GM04504 (cell line): ENCODE results near the gene MAML2.

Source experiments
- DNase-seq: peaks from one replicate; pipeline ENCODE4 v3.0.0-alpha.2; 2012; ENCODE audit warnings: low read depth

The MAML2 gene

DNA sequence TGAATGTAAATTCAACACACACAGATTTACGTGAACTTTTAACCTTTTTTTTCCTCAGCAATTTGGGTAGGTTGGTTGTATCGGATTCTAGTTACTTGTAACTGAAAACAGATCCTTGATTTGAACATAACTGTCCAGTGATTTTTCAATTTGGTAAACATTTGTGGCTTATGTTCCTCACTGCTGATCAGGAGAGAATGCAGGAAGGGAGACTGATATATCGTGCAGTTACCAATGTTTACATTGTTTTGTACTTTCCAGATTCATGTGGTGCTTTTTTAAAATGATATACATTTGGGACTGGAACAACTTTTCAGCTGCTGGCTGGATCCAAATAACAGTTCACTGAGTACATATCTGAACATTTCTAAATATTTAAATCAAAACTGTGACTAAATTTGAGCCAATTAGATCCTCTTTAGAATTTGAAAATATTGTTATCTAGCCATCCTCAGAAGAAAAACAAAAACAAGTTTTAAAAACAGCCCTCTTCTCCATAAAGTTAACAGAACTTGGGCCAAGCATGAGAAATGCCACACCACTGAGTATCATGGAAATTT, 334.8 kb downstream of the MAML2 start:
- no peak for DNase-seq

DNA sequence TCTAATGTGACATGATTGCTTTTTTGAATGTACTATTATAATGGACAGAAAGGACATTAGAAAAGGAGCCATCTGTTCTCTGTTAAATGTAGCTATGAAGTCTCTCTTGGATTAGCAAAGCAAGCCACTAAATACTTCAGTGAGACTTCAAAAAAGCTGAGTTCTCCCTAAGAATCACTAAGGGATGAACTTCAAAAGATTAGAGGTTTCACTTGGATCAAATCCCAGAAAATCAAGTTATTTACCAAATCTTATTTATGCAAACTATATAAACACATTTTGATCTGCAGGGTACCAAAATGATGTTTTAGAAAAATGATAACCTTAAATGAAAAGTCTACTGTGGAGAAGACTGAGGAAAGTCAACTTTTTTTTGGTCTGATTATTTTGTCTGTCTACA, 337.0 kb downstream of the MAML2 start:
- no peak for DNase-seq

DNA sequence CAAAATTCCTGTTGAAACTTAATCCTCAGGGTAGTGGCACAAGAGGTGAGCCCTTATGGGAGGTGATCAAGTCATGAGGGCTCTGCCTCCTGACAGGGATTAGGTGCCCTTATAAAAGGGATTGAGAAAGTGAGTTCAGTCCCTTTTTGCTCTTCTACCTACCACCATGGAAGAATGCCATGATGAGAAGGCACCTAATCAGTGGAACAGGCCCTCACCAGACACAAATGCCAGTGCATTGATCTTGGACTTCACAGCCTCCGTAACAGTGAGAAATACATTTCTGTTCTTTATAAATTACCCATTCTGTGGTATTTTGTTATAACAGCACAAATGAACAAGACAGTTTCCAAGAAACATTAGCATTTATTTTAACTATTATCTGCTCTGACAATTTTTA, 338.1 kb downstream of the MAML2 start:
- DNase-seq = no peak

DNA sequence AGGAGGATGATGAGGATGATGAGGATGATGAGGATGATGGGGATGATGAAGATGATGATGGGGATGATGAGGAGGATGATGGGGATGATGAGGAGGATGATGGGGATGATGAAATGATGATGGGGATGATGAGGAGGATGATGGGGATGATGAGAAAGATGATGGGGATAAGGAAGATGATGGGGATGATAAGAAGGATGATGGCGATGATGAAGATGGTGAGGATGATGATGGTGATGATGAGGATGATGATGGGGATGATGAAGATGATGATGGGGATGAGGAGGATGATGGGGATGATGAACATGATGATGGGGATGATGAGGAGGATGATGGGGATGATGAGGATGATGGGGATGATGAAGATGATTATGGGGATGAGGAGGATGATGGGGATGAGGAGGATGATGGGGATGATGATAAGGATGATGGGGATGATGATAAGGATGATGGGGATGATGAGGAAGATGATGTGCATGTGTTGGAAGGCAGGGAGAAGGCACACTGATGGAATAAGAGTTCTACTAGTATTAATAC, 340.2 kb downstream of the MAML2 start:
- DNase-seq = no peak

DNA sequence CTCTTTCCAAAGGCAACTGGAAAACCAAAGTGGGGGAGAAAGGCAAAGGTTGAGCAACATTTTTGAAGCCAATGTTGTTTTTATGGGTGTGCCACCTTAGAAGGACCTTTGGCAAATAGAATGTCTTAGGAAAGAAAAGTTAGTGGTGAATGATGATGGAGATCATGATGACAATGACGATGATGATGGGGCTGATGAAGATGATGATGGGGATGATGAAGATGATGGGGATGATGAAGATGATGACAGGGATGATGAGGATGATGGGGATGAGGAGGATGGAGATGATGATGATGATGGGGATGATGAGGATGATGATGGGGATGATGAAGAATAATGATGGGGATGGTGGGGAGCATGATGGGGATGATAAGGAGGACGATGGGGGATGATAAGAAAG, 340.7 kb downstream of the MAML2 start:
- no peak for DNase-seq

DNA sequence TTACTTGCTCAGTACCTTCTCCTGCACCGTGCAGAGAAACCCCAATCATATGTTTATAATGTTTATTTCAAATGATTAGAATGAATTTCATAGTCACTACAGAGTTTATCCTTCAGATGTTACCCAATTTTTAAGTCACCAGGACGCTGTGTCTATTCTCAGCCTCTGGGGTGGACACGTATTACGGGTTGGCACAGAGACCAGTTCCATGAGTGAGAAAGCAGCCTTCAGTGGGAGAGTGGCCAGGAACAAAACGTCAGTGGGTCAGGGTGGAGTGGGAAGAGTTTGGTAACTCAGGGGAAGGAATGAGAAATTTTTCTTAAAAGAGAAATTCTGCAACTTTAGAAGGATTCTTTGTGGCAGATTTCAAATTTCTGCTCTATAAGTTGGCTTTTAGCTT, 342.0 kb downstream of the MAML2 start:
- peak; percentile 83 for DNase-seq

DNA sequence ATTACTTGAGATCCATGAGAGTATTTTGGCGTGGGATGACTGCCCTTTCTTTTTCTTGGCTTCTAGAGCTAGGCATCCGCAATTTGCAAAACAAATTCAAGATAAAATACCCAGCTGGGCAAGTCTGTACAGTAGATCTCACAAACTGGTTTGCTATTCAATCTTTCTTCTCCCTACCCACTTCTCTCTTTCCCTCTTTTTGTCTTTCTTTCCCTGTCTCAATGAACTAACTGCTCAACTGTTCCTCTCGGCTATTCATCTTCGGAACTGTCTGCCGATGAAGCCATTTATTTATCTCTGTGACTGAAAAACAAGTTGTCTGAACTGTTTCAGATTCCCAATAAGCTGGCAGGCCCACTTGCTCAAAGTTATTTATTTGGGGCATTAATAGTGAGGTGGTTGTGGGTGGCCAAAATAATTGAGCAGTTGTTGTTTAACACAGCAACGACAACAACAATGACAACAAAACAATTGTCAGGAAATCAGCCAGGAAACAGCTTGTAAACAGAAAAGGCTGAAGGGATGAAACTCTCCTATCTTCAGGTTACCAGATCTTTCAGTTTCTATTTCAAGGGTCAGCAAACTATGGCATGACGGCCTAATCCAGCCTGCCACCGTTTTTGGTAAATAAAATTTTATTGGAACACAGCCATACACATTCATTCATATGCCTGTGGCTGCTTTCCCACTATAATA, 343.1 kb downstream of the MAML2 start:
- no peak for DNase-seq

DNA sequence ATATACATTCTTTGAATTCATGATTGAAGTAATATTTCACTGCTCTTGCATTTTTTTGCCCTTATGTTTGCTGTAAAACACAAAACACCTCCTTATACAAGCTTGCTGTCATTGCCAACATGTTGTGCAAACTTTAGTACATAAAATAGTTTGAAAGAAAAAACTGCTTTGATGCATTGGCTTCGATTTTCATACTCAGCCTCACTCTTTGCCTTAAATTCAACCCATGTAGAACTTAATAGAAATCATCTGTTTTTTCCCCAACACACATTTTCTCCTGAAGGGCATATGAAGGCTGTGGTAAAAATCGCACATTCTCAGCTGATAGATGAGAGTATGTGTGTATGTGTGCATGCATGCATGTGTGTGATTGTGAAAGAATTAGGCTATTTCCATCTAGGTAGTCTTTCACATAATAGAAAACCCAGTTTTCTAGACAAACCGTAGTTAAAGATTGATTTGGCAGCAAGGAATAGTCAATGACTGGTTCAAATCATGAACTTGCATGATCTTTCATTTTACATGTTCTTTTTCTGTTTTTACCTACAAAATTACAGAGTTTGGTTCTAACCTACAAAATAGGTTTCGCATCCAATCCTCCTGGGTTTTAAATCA, 346.3 kb downstream of the MAML2 start:
- DNase-seq = peak; percentile 37

DNA sequence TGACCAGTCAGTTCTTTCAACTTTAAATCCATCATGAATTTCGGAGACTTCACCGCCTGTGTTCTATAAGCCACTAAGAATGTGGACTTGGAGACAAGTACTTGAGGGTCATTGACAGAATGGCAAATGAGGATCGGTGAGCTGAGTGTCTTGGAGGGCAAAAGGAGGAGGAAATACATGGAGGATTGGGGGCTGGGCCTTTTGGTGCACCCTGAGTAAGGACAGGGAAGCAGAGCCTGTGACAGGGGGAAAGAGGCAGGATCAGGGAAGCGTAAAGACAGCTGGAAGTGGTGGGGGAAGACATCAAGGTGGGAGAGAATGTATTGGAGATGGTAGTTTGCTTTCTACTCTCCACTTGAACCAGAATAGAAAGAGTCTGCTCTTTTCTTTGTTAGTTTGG, 348.7 kb downstream of the MAML2 start:
- no peak for DNase-seq

DNA sequence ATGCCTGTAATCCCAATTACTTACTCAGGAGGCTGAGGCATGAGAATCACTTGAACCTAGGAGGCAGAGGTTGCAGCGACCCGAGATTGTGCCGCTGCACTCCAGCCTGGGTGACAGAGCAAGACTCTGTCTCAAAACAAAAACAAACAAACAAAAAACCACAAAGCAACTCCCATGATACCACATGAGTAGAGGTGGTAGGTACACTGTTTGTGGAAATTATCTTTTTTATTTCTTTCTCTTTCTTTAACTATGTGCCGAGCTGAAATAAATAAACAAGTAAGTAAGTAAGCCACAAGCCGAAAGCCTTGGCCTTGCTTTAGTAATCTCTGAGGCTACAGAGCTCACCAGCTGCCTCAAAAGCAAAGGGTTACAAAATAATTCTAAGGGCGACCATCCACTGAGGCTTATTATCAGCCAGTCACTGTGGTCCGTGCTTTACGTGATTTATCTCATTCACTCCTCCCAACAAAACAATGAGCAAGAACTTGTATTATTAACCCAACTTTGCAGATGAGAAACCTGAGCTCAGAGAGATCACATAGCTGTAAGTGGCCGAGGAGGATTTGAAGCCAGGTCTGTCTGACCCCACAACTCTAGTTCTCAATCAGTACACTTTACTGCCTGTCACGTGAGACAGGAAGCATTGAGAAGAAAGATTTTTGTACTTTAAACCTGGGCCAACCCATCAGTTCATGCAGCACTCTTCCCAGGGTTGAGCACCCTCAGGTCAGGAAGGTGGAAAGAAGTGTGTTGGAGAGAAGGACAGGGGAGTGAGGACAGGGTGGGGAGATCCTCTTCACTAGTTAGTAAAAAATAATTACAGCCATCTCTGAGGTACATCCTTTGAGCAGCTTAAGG, 349.3 kb downstream of the MAML2 start:
- no peak for DNase-seq

DNA sequence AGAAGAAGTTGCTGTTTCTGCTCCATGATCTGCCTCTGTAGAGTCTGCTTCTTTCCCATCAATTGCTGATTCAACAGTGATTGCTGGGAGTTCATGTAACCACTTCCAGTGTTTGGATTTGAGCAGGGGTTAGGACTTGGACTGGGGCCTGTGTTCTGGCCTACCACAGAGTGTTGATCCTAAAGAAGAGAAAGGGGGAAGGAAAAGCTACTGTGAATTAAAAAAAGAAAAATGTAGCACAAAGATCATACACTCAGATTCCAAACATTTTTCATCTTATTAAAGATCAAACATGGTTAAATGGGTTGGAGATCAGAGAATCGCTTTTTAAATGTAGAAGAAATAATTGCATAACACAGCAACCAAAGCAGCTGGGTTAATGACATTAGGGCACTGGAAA, 351.4 kb downstream of the MAML2 start:
- DNase-seq = no peak

DNA sequence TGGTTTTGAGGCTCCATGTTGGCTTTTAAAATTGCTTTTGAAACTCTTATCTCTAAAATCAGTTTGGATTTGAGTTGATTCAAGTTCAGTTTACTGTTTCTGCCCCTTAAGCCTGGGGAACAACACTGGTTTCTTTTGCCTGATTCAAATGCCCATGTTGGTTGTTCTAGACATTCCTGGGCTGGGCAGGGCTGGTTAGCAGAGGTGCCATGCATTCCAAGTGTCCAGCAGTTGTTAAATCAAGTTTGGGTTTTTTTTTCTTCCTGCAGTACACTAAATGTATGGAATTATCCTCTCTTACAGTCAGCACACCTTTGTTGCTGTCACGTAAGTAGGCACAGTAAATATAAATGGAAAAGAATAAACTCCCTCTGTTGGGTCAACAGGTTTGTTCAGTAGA, 351.9 kb downstream of the MAML2 start:
- DNase-seq = no peak

DNA sequence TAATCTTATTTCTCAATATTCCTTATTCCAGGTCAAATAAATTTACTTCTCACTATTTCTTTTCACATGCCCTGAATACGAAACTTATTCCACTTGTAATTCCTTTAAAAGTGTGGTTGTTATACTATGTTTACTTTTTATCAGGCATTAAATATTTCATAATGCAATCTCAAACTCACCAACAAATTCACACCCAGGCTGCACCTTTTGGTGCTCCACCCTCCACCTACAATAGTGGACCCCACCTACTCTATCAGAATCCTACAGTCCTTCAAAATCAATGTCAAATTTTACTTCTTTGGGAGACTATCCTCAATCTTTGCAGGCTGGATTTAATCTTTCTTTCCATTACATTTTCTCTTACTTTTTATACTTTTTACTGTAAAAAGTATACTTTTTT, 353.2 kb downstream of the MAML2 start:
- no peak for DNase-seq

DNA sequence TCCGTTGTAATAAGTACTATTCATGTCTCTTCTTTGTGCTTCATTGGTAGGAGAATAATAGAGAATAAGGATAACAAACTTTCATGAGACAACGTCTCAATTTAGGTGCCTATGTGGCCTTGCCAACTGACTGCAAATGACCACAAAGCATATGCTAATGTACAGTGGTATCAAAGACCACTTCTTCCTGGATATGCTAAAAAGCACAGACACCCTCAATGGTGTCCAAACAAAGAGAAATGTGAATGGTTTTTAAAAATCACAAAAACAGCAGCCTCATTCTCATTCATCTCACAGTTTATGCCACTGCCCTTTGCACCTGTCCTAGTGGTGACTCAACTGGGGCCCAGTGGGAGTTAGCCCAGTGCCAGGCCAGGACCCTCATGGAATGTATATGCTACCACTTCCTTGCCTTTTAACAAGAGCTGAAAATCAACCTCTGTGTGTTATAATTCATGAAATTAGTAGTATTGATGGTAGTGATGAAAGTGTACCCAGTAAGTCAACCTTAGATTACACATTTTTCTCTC, 353.9 kb downstream of the MAML2 start:
- DNase-seq = no peak

DNA sequence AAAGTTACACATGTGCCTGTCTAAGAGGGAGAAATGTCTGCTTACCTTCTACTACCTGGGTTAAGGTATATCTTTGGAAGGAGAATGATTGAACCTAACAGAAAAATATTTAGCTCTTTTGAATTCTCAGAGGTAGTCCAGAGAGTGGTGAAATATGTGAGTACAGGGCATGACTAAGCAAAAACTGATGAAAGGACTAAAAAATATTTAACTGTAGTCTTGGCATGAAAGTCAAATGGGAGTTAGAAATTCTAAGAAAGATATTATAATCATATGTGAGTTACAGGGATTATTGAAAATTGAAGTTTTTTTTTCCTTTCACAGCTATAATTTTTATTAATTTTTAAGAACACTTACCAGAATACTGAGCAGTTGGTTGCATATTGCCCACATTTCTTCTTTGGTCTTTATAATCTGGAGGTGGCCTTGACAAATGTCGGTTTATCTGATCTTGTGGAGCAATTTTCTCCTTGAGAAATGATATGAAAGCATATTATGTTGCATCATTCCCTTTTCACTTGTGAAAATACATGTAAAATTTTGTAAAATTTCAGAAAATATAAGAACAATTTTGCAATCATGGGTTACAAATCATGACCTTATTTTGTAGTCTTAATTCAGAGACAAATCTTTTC, 357.7 kb downstream of the MAML2 start:
- no peak for DNase-seq

DNA sequence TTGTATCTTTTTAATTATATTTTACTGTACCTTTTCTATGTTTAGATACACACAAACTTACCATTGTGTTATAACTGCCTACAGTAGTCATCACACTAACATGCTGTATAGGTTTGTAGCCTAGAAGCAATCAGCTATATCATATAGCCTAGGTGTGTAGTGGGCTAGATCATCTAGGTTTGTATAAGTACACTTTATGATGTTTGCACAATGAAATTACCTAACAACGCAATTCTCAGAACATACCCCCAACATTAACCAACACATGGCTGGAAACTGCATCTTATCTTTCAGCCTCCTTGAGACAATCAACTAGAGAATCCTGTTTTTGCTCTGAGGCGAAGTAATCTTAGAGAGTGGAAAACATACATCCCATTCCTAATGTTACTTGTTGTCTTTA, 358.9 kb downstream of the MAML2 start:
- DNase-seq = no peak

DNA sequence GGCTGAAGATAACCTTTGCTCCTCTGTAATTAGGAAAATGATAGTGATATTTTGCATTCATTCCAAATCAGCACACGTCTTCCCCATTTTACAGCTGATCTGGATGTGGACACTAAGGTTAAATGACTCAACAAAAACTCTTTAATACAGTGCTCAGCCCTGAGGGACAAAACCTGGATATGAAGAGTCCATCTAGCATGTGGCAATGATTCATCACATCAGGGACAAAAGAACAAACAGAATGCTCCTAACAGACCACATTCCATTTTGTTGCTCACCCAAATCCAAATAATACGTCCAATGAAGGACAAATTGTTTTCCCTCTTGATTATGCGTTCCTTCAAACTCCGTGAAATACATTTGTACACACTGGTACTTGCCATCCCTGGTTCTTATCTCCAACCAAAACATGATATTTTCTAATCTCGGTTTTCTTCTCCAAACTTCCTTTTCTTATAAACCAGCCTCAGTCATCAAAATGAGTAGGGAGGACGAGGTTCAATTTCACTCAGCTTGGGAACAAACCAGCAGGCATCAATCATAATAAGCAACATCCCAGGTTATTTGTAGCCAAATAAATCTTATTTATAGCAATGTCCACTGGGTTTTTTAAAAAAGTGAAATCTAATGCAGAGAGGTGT, 365.3 kb downstream of the MAML2 start:
- no peak for DNase-seq

DNA sequence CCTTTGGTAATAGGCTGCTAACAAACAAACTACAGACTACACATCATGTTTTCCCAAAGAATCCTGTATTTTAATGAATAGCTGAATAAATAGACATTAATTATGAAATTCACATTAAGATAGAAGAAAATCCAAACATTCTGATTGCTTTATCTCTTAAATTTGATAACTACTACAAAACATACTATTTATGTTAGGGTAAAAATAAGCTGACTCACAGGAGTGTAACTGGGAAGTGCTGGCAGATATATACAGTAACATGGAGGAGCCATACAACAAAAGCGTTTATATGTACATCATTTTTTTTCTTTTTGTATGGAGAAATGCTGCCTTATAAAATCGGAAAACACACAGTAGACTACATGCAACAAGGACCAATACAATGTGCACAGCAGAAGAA, 366.4 kb downstream of the MAML2 start:
- no peak for DNase-seq

DNA sequence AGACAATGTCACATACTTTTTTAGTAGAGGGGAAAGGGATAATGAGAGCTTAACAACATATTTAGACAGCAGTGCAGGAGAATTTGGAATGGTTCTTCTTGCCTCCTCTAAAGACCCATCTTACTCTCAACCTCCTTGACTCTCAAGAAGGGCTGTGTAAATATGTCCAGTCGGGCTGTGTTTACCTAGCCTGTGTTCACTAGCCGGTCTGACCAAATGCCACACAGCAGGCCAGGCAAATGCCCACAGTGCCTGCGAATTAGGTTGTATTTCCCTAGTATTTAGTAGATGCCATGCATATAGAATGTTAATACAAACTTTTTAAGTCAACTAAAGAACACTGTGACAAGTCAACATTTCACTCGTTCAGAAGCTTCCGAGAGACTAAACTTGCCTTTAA, 367.7 kb downstream of the MAML2 start:
- DNase-seq = no peak

DNA sequence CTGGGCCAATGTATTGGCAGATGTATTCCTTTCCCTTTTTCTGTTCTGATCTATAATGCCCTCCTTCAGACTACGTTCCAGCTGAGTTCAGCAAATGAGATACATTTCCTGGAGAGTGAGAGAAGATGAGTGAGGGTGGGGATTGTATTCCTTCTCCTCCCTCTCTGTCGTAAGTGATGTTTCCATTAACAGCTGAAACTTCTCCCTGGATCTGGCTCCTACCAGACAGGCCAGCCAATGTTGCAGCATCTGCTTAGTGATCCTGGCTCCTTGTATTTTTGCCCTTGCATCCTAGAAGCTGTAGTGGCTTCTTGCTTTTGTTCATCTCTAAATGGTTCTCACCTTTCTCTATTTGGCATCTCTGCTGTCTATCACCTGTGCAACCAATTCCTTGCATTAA, 370.9 kb downstream of the MAML2 start:
- DNase-seq = no peak

DNA sequence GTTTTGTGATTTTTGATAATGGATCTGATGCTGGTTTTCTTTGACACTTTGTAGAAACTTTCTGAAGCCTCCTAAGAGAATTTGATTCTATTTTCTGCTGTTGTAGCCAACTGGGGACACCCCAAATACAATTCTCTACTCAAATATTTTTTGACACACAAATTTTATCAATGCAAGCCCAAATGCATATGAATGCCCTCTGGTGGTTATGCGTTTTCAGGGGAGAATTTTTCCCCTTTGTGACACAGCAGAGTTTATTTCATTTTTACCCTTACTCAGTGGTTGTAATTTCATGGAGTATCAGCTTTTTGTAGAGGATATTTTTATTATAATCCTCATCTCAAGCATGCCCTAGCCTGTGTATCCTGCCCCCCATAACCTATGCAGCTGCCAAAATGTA, 374.4 kb downstream of the MAML2 start:
- DNase-seq = no peak
